OCI-LY1 (cell line): ENCODE data around the gene TTPAL.

Experiments
- CTCF ChIP-seq: fragments of 200-600 bp; sonication (generic), shearing (Covaris generic); IDR thresholded peaks from 2 replicates; pipeline ENCODE4 v1.5.1; 2017; ENCODE audit warnings: mild to moderate bottlenecking, antibody characterized with exemption, low read length, moderate library complexity, mixed read lengths
- EZH2 ChIP-seq: fragments of 200-600 bp; sonication (generic), shearing (Covaris generic); IDR thresholded peaks from 2 replicates; pipeline ENCODE4 v1.8.0; 2017; ENCODE audit warnings: borderline replicate concordance, mixed run types, mild to moderate bottlenecking, antibody characterized with exemption, low read length, moderate library complexity, mixed read lengths

GRCh38 chr20:44541992-44542391 lies 66.3 kb downstream of the TTPAL start:
- no peak for TF ChIP-seq EZH2
- TF ChIP-seq CTCF: no peak
